HG02759 (cell line): ENCODE results near the gene STPG2.

Experiments
- ATAC-seq: cut with Tn5 transposase; IDR thresholded peaks from one replicate; pipeline ENCODE4 v1.9.1; 2021; ENCODE audit warnings: mild to moderate bottlenecking, moderate library complexity; ENCODE audit not compliant: unreplicated experiment

Gene STPG2

DNA sequence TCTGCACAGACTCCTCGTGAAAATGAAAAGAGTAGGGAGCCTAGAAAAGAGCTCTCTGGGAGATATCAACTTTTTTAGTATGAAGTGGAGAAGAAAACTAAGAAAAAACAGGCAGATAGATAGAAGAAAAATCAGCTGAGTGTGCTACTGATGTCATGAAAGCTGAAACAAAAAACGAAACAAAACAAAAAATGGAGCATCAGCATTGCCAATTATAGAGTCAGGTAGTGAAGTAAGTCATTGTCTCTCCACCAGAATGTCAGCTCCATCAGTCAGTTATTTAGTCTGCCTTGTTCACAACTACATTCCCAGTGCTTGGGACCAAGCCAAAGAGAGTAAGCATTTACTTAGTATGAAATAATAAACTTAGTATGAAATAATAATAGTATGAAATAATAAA lies 595.1 kb downstream of the STPG2 start:
- no peak for ATAC-seq

DNA sequence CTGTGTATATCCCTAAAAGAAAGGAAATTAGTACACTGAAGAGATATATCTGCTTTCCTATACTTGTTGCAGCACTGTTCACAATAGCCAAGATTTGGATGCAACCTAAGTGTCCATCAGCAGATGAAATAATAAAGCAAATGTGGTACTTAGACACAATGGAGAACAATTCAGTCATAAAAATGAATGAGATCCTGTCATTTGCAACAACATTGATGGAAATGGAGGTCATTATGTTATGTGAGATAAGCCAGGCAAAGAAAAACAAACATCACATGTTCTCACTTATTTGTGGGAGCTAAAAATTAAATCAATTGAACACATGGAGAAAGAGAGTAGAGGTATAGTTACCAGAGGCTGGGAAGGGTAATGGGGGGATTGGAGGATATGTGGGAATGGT lies 611.9 kb downstream of the STPG2 start:
- ATAC-seq, result no peak

DNA sequence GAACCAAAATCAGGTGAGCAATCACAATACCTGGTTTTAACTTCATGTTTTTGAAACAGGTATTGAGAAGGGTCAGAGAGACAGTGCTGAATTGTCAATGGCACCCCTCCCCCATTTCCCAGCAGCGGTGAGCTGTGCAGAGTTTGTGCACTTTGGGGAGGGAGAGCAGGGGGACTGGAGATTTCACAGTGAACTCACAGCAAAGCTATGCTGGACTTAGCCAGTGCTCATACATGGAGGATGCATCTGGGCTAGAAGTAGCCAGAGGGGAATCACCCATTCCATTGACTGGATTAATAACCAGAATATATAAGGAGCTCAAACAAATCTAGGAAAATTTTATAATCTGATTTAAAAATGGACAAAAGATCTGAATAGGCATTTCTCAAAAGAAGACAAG lies 612.6 kb downstream of the STPG2 start:
- ATAC-seq, result no peak

DNA sequence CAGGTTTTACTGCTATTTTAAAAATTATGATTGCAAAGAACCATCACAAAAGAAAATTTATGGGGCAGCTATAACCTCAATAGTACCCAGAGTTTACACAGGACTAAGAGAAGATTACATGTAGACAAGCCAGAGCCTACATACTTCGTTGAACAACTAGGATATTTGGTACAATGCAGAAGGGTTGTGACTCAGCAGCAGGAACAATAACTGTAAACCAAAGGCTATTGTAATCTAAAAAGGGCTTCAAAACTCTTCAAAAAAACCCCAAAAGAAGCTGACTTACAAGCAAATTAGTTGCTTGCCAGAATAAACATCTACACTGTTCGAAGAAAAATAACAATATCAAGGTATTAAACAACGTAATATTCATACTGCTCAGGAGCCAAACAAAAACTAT lies 618.0 kb downstream of the STPG2 start:
- ATAC-seq, result no peak

DNA sequence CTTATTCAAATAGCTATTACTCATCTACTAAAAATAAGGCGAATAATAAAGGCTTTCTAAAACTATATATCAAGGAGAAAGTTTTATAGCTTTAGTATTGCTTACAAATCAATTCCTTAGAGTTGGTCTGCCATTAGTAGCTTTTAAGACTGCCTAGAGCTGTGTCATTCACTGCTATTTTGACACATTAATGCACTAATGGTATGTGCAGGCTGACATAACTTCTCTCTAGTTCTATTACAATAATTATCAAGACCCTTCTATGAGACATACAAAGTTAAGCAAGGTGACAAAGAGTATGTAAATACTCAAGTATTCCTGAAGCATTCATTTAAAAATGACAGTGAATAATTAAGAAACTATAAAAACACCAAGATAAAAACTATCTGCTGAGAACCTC lies 625.3 kb downstream of the STPG2 start:
- ATAC-seq, result no peak

DNA sequence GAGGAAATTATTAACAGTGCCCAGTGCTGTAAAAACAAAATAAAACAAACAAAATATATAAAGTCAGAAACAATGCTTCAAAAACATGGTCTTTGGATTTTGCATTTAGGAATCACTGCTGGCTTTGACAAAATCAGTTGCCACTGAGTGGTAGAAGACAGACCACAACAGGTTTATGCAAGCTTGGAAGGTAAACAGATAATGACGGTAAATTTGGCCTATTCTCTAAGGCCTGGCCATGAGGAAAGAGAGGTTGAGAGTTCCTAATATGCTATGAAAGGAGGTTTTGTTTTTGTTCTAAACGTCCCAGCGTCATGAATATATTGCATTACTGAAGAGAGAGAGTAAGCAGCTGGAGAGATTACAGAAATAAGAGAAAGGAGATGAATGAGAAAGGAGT lies 629.4 kb downstream of the STPG2 start:
- ATAC-seq, result no peak
